Measurements from ENCODE around the gene SLC12A1. TPM values are rescaled to one million over a fixed set of nuclear protein-coding genes. Genes with fewer than 3 reads are reported as not detected.

SLC12A1 gene
- total and polyA plus RNA-seq, 7 donors = not detected

GRCh38 chr15:48253172-48253571 is 47.1 kb downstream of the SLC12A1 start:
- Histone ChIP-seq H3K4me1 (no peaks in the 10 kb centered on the region), H3K36me3 (ENCODE audit: insufficient read depth in 1 of 2, low read depth in 1 of 2) (no peaks in the 10 kb centered on the region), H3K4me3 (no peak overlapping the region), H3K27ac (no peak overlapping the region), H3K27me3 (ENCODE audit: insufficient read depth in 3 of 3, low read length in 2 of 3) (peaks cover 0 to 3% (median 0%) of the 10 kb centered on the region in 3 donors), H3K9me3 (no peaks in the 10 kb centered on the region)
- 43 to 51% (median 47%) methylated on average over 4 of the region's 4 CpGs for WGBS, 3 donors
- TF ChIP-seq CTCF (IDR thresholded peaks at IDR 0.05) = no peak
- ATAC-seq (no peak), DNase-seq (no peak)
- intact Hi-C loops (cut with DNase I) = no loop called here

DNA sequence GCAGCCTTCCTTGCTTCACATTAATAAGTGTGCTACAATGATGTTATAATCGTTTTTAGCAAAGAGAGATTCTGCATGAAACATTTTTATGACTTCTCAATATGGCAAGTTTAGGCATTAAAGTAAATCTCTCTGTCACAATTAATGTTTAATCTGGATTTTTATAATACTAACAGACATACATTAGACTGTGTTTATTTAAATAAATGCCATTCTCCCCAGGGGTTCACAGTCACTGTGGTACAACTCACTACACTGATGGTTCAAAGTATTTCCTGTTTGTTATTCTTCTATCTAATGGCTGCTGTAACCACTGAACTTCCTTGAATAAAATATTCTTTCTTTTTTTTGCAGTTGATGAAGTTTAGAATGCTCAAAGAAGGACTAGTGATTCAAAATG is 59.0 kb downstream of the SLC12A1 start:
- Histone ChIP-seq H3K4me3 (no peak overlapping the region), H3K27ac (no peak overlapping the region), H3K9me3 (no peaks in the 10 kb centered on the region), H3K4me1 (no peaks in the 10 kb centered on the region), H3K36me3 (ENCODE audit: insufficient read depth in 1 of 2, low read depth in 1 of 2) (no peaks in the 10 kb centered on the region), H3K27me3 (ENCODE audit: insufficient read depth in 3 of 3, low read length in 2 of 3) (peaks cover 0 to 7% (median 0%) of the 10 kb centered on the region in 3 donors)
- no peak for DNase-seq
- intact Hi-C loops (cut with DNase I) = no loop called here
- WGBS, 3 donors = 44 to 61% (median 60%) methylated on average over 1 of the region's 1 CpG
- no peak for TF ChIP-seq CTCF (IDR thresholded peaks at IDR 0.05)
- ATAC-seq = no peak

- no peaks in the 10 kb centered on the region for H3K9me3 ChIP-seq
- no peaks in the 10 kb centered on the region for H3K36me3 ChIP-seq (ENCODE audit: insufficient read depth in 1 of 2, low read depth in 1 of 2)
- DNase-seq (no peak), ATAC-seq (no peak)
- no peak for TF ChIP-seq CTCF (IDR thresholded peaks at IDR 0.05)
- intact Hi-C loops (cut with DNase I) = no loop called here
- H3K4me1 ChIP-seq = no peaks in the 10 kb centered on the region
- H3K27me3 ChIP-seq (ENCODE audit: insufficient read depth in 3 of 3, low read length in 2 of 3) = peaks cover 0 to 7% (median 0%) of the 10 kb centered on the region in 3 donors
- 39 to 48% (median 46%) methylated on average over 4 of the region's 4 CpGs for WGBS, 3 donors
- H3K27ac ChIP-seq = no peak overlapping the region
- H3K4me3 ChIP-seq = no peak overlapping the region
Observed at GRCh38 chr15:48266024-48266689, 60.1 kb downstream of the SLC12A1 start.

GRCh38 chr15:48267766-48268165 is 61.7 kb downstream of the SLC12A1 start:
- intact Hi-C loops (cut with DNase I) = no loop called here
- Histone ChIP-seq H3K36me3 (ENCODE audit: insufficient read depth in 1 of 2, low read depth in 1 of 2) (no peaks in the 10 kb centered on the region), H3K4me1 (no peaks in the 10 kb centered on the region), H3K27me3 (ENCODE audit: insufficient read depth in 3 of 3, low read length in 2 of 3) (peaks cover 0 to 7% (median 0%) of the 10 kb centered on the region in 3 donors), H3K9me3 (no peaks in the 10 kb centered on the region), H3K4me3 (no peak overlapping the region), H3K27ac (no peak overlapping the region)
- no peak for TF ChIP-seq CTCF (IDR thresholded peaks at IDR 0.05)
- WGBS, 3 donors = 17 to 44% (median 27%) methylated on average over 3 of the region's 3 CpGs
- no peak for DNase-seq
- ATAC-seq = no peak

DNA sequence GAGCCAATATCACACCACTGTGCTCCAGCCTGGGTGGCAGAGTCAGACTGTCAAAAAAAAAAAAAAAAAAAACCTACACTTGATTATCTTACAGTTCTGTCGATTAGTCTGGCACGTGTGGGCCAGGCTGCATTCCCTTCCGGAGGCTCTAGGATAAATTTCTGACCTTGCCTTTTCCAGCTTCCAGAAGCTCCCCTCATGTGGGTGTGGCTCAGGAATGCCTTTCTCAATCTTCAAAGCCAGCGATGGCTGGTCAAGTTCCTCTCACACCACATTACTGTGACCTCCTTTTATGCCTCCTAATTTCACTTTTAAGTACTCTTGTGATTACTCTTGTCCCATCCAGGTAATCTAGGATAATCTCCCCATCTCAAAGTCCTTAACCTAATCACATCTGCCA is 66.9 kb downstream of the SLC12A1 start:
- Histone ChIP-seq H3K9me3 (no peaks in the 10 kb centered on the region), H3K4me1 (no peaks in the 10 kb centered on the region), H3K36me3 (ENCODE audit: insufficient read depth in 1 of 2, low read depth in 1 of 2) (no peaks in the 10 kb centered on the region), H3K27me3 (ENCODE audit: insufficient read depth in 3 of 3, low read length in 2 of 3) (peaks cover 0 to 8% (median 4%) of the 10 kb centered on the region in 3 donors), H3K4me3 (no peak overlapping the region), H3K27ac (no peak overlapping the region)
- no peak for TF ChIP-seq CTCF (IDR thresholded peaks at IDR 0.05)
- intact Hi-C loops (cut with DNase I) = no loop called here
- ATAC-seq = no peak
- DNase-seq = no peak
- 54 to 63% (median 62%) methylated on average over 4 of the region's 4 CpGs for WGBS, 3 donors
